Measurements from ENCODE around the gene SLC2A2.

Gene SLC2A2

GRCh38 chr3:170953736-170954135 lies 72.8 kb downstream of the SLC2A2 start:
- no peak for TF ChIP-seq CTCF (IDR thresholded peaks at IDR 0.05; ENCODE audit: control extremely low read depth, extremely low read depth, low read depth, missing control alignments)
- ChIA-PET POLR2A (no interaction called here), CTCF (no interaction called here)
- no peak for DNase-seq (ENCODE audit: extremely low spot score)

GRCh38 chr3:170953229-170953628 lies 73.3 kb downstream of the SLC2A2 start:
- POLR2A ChIA-PET = no interaction called here
- no peak for TF ChIP-seq CTCF (IDR thresholded peaks at IDR 0.05; ENCODE audit: control extremely low read depth, extremely low read depth, low read depth, missing control alignments)
- CTCF ChIA-PET = interaction anchor here (1.0 kb wide), 1 partner anchor 9 kb away, joined by 3 read pairs; no protein-coding TSS in a partner anchor
- DNase-seq (ENCODE audit: extremely low spot score) = no peak

DNA sequence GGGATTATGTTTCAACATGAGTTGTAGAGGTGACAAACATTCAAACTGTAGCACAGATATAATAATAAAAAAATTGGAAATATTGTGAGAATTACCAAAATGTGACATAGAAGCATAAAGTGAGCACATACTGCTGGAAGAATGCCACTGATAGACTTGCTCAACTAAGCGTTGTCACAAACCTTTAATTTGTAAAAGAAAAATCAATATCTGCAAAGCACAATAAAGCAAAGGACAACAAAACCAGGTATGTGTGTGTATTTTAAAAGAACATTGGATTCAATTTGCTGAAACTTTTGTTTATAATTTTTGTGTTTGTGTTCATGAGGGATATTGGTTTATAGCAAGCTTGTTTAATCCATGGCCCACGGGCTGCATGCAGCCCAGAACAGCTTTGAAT lies 77.3 kb downstream of the SLC2A2 start:
- ChIA-PET CTCF (interaction anchor here (2.2 kb wide), 1 partner anchor 13 kb away, joined by 5 read pairs; no protein-coding TSS in a partner anchor), POLR2A (no interaction called here)
- DNase-seq (ENCODE audit: extremely low spot score) = no peak
- TF ChIP-seq CTCF (IDR thresholded peaks at IDR 0.05; ENCODE audit: control extremely low read depth, extremely low read depth, low read depth, missing control alignments) = no peak

DNA sequence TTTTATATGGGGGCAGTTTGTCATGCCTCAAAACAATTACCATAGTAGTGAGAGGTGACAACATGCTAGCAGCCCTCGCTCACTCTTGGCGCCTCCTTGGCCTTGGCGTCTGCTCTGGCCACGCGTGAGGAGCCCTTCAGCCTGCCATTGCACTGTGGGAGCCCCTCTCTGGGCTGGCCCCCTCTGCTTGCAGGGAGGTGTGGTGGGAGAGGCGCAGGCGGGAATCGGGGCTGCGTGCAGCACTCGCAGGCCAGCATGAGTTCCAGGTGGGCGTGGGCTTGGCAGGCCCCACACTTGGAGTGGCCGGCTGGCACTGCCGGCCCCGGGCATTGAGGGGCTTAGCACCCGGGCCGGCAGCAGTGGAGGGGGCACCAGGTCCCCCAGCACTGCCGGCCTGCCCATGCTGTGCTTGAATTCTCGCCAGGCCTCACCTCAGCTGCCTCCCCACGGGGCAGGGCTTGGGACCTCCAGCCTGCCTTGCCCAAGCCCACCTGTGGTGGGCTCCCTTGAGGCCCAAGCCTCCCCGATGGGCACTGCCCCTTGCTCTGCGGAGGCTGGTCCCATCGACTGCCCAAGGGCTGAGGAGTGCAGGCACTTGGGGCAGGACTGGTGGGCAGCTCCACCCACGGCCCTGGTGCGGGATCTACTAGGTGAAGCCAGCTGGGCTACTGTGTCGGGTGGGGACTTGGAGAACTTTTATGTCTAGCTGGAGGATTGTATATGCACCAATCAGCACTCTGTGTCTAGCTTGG lies 79.3 kb downstream of the SLC2A2 start:
- ChIA-PET CTCF (no interaction called here), POLR2A (no interaction called here)
- DNase-seq (ENCODE audit: extremely low spot score) = no peak
- TF ChIP-seq CTCF (IDR thresholded peaks at IDR 0.05; ENCODE audit: control extremely low read depth, extremely low read depth, low read depth, missing control alignments) = no peak

Measured in GM10248 (cell line).